Esophagus squamous epithelium (tissue), 5 donors: ENCODE results near the gene MAMSTR. TPM values are rescaled to one million over a fixed set of nuclear protein-coding genes. Genes with fewer than 3 reads are reported as not detected.

Experiments
- DNase-seq: peaks from one replicate; lab custom pipeline; 2025; lab: John Stamatoyannopoulos, UW
- H3K27ac ChIP-seq, 4 donors: fragments of 200-600 bp; sonication (generic); one replicate each; pipeline ENCODE4 v1.5.1; 2016 to 2019; ENCODE audit warnings: mild to moderate bottlenecking in 1 of 4
- H3K27me3 ChIP-seq, 4 donors: fragments of 200-600 bp; sonication (generic); 1 replicate in 3 of 4; 2 replicates in 1 of 4; pipeline versions ENCODE4 v1.5.1 to v1.6.0; 2017 to 2021; ENCODE audit warnings: antibody characterized with exemption in 1 of 4
- H3K36me3 ChIP-seq, 3 donors: fragments of 200-600 bp; sonication (generic); one replicate each; pipeline ENCODE4 v1.5.1; 2016 to 2019
- H3K4me1 ChIP-seq, 3 donors: fragments of 200-600 bp; sonication (generic); one replicate each; pipeline ENCODE4 v1.5.1; 2017 to 2019
- H3K4me3 ChIP-seq, 4 donors: fragments of 200-600 bp; sonication (generic); 1 replicate in 3 of 4; 2 replicates in 1 of 4; pipeline ENCODE4 v1.5.1; 2016 to 2019; ENCODE audit warnings: mild to moderate bottlenecking in 2 of 4, moderate library complexity in 1 of 4
- H3K9me3 ChIP-seq, 3 donors: fragments of 200-600 bp; sonication (generic); one replicate each; pipeline ENCODE4 v1.5.1; 2016 to 2019
- CTCF ChIP-seq, 6 experiments: fragments of 450-650 bp in 4 of 6; fragments of 200-600 bp in 2 of 6; sonication (generic) in 2 of 6; IDR thresholded peaks; one replicate each; pipeline ENCODE4 v1.5.1; 2016 to 2019; ENCODE audit warnings: antibody characterized with exemption in 6 of 6, mild to moderate bottlenecking in 4 of 6, moderate library complexity in 4 of 6
- POLR2A ChIP-seq, 4 donors: fragments of 450-650 bp; IDR thresholded peaks; one replicate each; pipeline ENCODE4 v1.6.1; 2017; ENCODE audit warnings: antibody characterized with exemption in 4 of 4, mild to moderate bottlenecking in 4 of 4, moderate library complexity in 3 of 4
- WGBS, 2 donors: methylation state at CpG; one replicate each; pipeline ENCODE4 v1.1.5; 2018; 5-methylcytosine and 5-hydroxymethylcytosine counted together
- intact Hi-C: fragments of 100-400 bp; cut with DNase I; formaldehyde crosslinking; loops from one replicate; pipeline ENCODE4 v1.15.0; 2022
- total RNA-seq, 4 donors: library from RNA; depleted of rRNA; stranded (reverse); fragments of >200 nt; gene quantifications; one replicate each; pipeline ENCODE4 v1.1.0, GENCODE V29; 2016
- donor health status: DM: yes; HTN: yes; CAD: no.

The MAMSTR gene
- total RNA-seq, 4 donors from 2014 or later = 0.57 to 2.0 TPM; not detected in 2

- Histone ChIP-seq H3K27me3 (no peaks in the 10 kb centered on the region), H3K4me1 (peaks cover 0 to 28% (median 8%) of the 10 kb centered on the region in 3 donors), H3K36me3 (no peaks in the 10 kb centered on the region), H3K9me3 (no peaks in the 10 kb centered on the region), H3K27ac (no peak overlapping the region), H3K4me3 (no peak overlapping the region)
- no peak for TF ChIP-seq CTCF (IDR thresholded peaks at IDR 0.05)
- no peak for TF ChIP-seq POLR2A (IDR thresholded peaks at IDR 0.05)
- intact Hi-C loops = no loop called here
- no peak for DNase-seq
- WGBS, 2 donors = 75 to 85% methylated on average over 5 to 17 of the region's 25 CpGs
These were observed 46.0 kb downstream of the MAMSTR start for GRCh38 chr19:48673436-48674100.

- Histone ChIP-seq H3K27me3 (no peaks in the 10 kb centered on the region), H3K9me3 (no peaks in the 10 kb centered on the region), H3K4me3 (no peak within 1 kb of the TSS), H3K27ac (no peak within 1 kb of the TSS), H3K4me1 (peaks cover 0 to 23% (median 8%) of the 10 kb centered on the region in 3 donors), H3K36me3 (no peaks in the 10 kb centered on the region)
- intact Hi-C loops = no loop called here
- WGBS, 2 donors = 84 to 98% methylated on average over 11 of the region's 25 CpGs
- DNase-seq = no peak
- no peak for TF ChIP-seq CTCF (IDR thresholded peaks at IDR 0.05)
- no peak for TF ChIP-seq POLR2A (IDR thresholded peaks at IDR 0.05)
These were observed 46.5 kb downstream of the MAMSTR start, which contains the start of gene NTN5 for GRCh38 chr19:48672994-48673393. NTN5 (minus strand) TSS chr19:48673017; CDS start chr19:48670986, 2,031 bp downstream.

- intact Hi-C loops = no loop called here
- H3K27ac ChIP-seq = no peak overlapping the region
- H3K27me3 ChIP-seq = no peaks in the 10 kb centered on the region
- peaks cover 0 to 18% (median 8%) of the 10 kb centered on the region in 3 donors for H3K4me1 ChIP-seq
- H3K4me3 ChIP-seq = no peak overlapping the region
- no peaks in the 10 kb centered on the region for H3K9me3 ChIP-seq
- no peak for TF ChIP-seq CTCF (IDR thresholded peaks at IDR 0.05)
- TF ChIP-seq POLR2A (IDR thresholded peaks at IDR 0.05) = no peak
- 85 to 87% methylated on average over 5 of the region's 10 CpGs for WGBS, 2 donors
- DNase-seq = no peak
- H3K36me3 ChIP-seq = no peaks in the 10 kb centered on the region
These were observed 48.0 kb downstream of the MAMSTR start for GRCh38 chr19:48671446-48671995.

- DNase-seq = no peak
- intact Hi-C loops = no loop called here
- H3K27me3 ChIP-seq = no peaks in the 10 kb centered on the region
- H3K4me1 ChIP-seq = peaks cover 0 to 11% (median 8%) of the 10 kb centered on the region in 3 donors
- TF ChIP-seq POLR2A (IDR thresholded peaks at IDR 0.05) (no peak), CTCF (IDR thresholded peaks at IDR 0.05) (no peak)
- no peaks in the 10 kb centered on the region for H3K36me3 ChIP-seq
- no peak overlapping the region for H3K4me3 ChIP-seq
- H3K9me3 ChIP-seq = no peaks in the 10 kb centered on the region
- WGBS, 2 donors = 75 to 76% methylated on average over 10 to 15 of the region's 21 CpGs
- H3K27ac ChIP-seq = no peak overlapping the region
These were observed 48.7 kb downstream of the MAMSTR start for GRCh38 chr19:48670699-48671445.
